NB4 (cell line): ENCODE data around the gene TSHZ2.

Experiments used
- DNase-seq: peaks from one replicate; pipeline ENCODE4 v3.0.0; 2010; ENCODE audit warnings: low read depth
- H3K4me3 ChIP-seq: one replicate; pipeline ENCODE4 v1.5.1; 2011; ENCODE audit warnings: mild to moderate bottlenecking, low read depth, low read length, moderate library complexity
- MAX ChIP-seq: IDR thresholded peaks from 2 replicates; pipeline ENCODE4 v1.6.1; 2011; ENCODE audit warnings: low read depth, low read length
- MYC ChIP-seq: IDR thresholded peaks from 2 replicates; pipeline ENCODE4 v1.6.1; 2011; ENCODE audit warnings: low read depth, low read length
- POLR2A ChIP-seq: IDR thresholded peaks from 2 replicates; pipeline ENCODE4 v1.6.1; 2011; ENCODE audit warnings: mild to moderate bottlenecking; ENCODE audit not compliant: insufficient read length; ENCODE audit errors: extremely low read depth
- TF ChIP-seq, protein P1 (sequence below): IDR thresholded peaks from one replicate; pipeline ENCODE4 v1.5.1; 2012; ENCODE audit warnings: low read depth, low read length

Gene TSHZ2

DNA sequence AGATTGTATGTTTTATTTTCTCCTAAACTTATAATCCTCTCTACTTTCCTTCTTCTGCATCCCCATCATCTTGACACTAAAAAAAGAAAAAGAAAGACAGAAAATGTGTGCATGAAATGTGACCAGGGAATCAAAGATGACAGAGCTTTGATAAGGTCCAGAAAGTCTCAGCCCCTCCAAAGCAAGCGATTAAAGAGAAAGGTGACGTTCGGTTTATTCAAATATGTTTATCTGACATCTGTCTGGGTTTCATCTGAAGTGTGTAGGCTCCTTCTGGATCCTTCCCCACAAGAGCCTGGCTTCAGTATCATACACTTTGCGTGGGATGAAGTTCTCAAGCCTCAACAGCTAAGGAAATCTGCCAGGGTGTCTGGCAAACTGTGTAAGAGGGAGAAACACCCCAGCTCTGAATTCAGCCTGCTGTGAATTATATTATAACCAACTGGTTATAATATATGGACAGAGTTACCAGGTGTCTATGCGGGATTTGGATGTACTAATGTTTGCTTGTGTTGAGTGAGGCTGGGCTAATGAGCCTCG lies 358.5 kb downstream of the TSHZ2 start:
- no peak for DNase-seq
- no peak overlapping the region for H3K4me3 ChIP-seq
- TF ChIP-seq, protein P1, sequence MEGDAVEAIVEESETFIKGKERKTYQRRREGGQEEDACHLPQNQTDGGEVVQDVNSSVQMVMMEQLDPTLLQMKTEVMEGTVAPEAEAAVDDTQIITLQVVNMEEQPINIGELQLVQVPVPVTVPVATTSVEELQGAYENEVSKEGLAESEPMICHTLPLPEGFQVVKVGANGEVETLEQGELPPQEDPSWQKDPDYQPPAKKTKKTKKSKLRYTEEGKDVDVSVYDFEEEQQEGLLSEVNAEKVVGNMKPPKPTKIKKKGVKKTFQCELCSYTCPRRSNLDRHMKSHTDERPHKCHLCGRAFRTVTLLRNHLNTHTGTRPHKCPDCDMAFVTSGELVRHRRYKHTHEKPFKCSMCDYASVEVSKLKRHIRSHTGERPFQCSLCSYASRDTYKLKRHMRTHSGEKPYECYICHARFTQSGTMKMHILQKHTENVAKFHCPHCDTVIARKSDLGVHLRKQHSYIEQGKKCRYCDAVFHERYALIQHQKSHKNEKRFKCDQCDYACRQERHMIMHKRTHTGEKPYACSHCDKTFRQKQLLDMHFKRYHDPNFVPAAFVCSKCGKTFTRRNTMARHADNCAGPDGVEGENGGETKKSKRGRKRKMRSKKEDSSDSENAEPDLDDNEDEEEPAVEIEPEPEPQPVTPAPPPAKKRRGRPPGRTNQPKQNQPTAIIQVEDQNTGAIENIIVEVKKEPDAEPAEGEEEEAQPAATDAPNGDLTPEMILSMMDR, result no peak
- no peak for TF ChIP-seq MYC
- no peak for TF ChIP-seq MAX
- no peak for TF ChIP-seq POLR2A

GRCh38 chr20:53331151-53331973 lies 359.2 kb downstream of the TSHZ2 start:
- no peak for DNase-seq
- H3K4me3 ChIP-seq, result no peak overlapping the region
- TF ChIP-seq MAX (no peak), POLR2A (no peak), MYC (no peak)
- TF ChIP-seq, protein P1, result no peak

DNA sequence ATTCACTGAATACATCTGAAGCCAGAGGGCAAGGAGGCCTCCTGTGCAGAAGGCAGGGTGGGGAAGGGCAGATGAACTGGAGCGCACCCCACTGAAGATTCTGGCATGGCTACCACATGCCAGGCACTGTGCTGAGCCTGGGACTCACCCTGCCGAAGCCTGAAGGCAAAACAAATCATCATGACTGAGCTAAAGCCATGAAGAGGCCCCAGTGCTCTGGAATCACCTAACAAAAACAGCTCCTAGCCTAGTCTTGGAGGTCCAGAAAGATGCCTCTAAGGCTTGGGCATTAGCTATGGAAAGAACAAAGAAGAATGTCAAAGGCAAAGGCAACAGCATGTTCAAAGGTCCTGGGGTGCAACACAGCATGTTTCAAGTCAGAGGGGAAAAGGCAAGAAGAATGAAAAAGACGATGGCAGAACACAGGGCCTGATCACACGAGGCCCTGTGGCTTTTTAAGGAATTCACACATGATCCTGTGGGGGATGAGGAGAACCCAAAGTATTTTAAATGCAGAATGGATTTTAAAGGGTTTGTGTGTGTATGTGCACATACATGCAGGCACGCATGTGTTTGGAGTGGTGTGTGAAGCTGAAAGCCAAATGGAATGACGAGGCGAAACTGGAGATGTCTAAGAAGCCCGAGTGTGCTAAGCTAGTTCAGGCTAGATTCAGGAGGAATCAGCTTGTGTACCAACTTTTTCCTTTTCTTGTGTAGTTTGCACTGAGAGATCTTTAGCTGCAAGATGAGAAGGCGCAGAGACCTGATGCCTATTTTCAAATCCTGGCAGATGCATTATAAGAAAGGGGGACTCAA lies 360.1 kb downstream of the TSHZ2 start:
- DNase-seq, result no peak

GRCh38 chr20:53334861-53335260 lies 362.7 kb downstream of the TSHZ2 start:
- no peak overlapping the region for H3K4me3 ChIP-seq
- no peak for DNase-seq
- TF ChIP-seq, protein P1, result no peak
- no peak for TF ChIP-seq MAX

More for the DNA sequence above, 360.1 kb downstream of the TSHZ2 start:
- TF ChIP-seq MYC, result no peak
- TF ChIP-seq MAX, result no peak
- TF ChIP-seq, protein P1, result no peak
- no peak for TF ChIP-seq POLR2A
- H3K4me3 ChIP-seq, result no peak overlapping the region

GRCh38 chr20:53335555-53335954 lies 363.4 kb downstream of the TSHZ2 start:
- no peak overlapping the region for H3K4me3 ChIP-seq
- DNase-seq, result no peak
- no peak for TF ChIP-seq MYC
- TF ChIP-seq POLR2A, result no peak
- TF ChIP-seq MAX, result no peak
- TF ChIP-seq, protein P1, result no peak
